ENCODE measurements around the gene GPANK1. TPM values are rescaled to one million over a fixed set of nuclear protein-coding genes. Genes with fewer than 3 reads are reported as not detected.
A peak's percentile ranks its signal among the peaks of the same experiment; 100 is the strongest.

The GPANK1 gene
- total RNA-seq, 1 donor from 2014 or later: 19.2 TPM

- TF ChIP-seq CTCF (IDR thresholded peaks at IDR 0.05; ENCODE audit: borderline replicate concordance): no peak
- Histone ChIP-seq H3K9me3 (replicated peaks) (no peaks in the 10 kb centered on the region), H3K4me1 (peaks cover 93% of the 10 kb centered on the region), H3K27ac (replicated peaks) (peak overlapping the region; percentile 96), H3K27me3 (ENCODE audit: low read depth) (no peaks in the 10 kb centered on the region), H3K36me3 (peaks cover 31% of the 10 kb centered on the region), H3K4me3 (peak overlapping the region; percentile 78)
- intact Hi-C loops (cut with micrococcal nuclease): no loop called here
- DNase-seq: no peak
Measured at GRCh38 chr6:31663126-31663960, 1.5 kb downstream of the GPANK1 start.

- Histone ChIP-seq H3K27ac (replicated peaks) (peak overlapping the region; percentile 96), H3K4me3 (no peak overlapping the region), H3K9me3 (replicated peaks) (no peaks in the 10 kb centered on the region), H3K36me3 (peaks cover 28% of the 10 kb centered on the region), H3K4me1 (peaks cover 93% of the 10 kb centered on the region), H3K27me3 (ENCODE audit: low read depth) (no peaks in the 10 kb centered on the region)
- intact Hi-C loops (cut with micrococcal nuclease): no loop called here
- no peak for DNase-seq
- TF ChIP-seq CTCF (IDR thresholded peaks at IDR 0.05; ENCODE audit: borderline replicate concordance): no peak
Measured at GRCh38 chr6:31662124-31662723, 2.6 kb downstream of the GPANK1 start.

GRCh38 chr6:31661262-31662123 lies 3.3 kb downstream of the GPANK1 start:
- peaks cover 88% of the 10 kb centered on the region for H3K4me1 ChIP-seq
- peak overlapping the region; percentile 95 for H3K27ac ChIP-seq (replicated peaks)
- H3K27me3 ChIP-seq (ENCODE audit: low read depth): no peaks in the 10 kb centered on the region
- intact Hi-C loops (cut with micrococcal nuclease): no loop called here
- DNase-seq: no peak
- H3K9me3 ChIP-seq (replicated peaks): no peaks in the 10 kb centered on the region
- peak overlapping the region; percentile 90 for H3K4me3 ChIP-seq
- peaks cover 29% of the 10 kb centered on the region for H3K36me3 ChIP-seq
- no peak for TF ChIP-seq CTCF (IDR thresholded peaks at IDR 0.05; ENCODE audit: borderline replicate concordance)

GRCh38 chr6:31660381-31661261 lies 4.2 kb downstream of the GPANK1 start, which contains the start of gene C6orf47:
Gene C6orf47 (minus strand): TSS chr6:31660778. CDS start chr6:31659947, 831 bp downstream.
- Histone ChIP-seq H3K27me3 (ENCODE audit: low read depth) (no peaks in the 10 kb centered on the region), H3K4me1 (peaks cover 82% of the 10 kb centered on the region), H3K9me3 (replicated peaks) (no peaks in the 10 kb centered on the region), H3K4me3 (peak within 1 kb of the TSS; percentile 90), H3K27ac (replicated peaks) (peak within 1 kb of the TSS; percentile 95), H3K36me3 (peaks cover 37% of the 10 kb centered on the region)
- DNase-seq: peak; percentile 90
- intact Hi-C loops (cut with micrococcal nuclease): no loop called here
- peak; percentile 9 for TF ChIP-seq CTCF (IDR thresholded peaks at IDR 0.05; ENCODE audit: borderline replicate concordance)
